ENCODE measurements around the gene TXNDC8. TPM values are rescaled to one million over a fixed set of nuclear protein-coding genes. Genes with fewer than 3 reads are reported as not detected.
"Not testable (repeated sequence)": the region's sequence is repeated elsewhere in the genome, so short reads cannot be mapped to it uniquely, and the experiment has no call there.

The TXNDC8 gene
- total RNA-seq, 1 experiment from 2014 or later, result not detected

DNA sequence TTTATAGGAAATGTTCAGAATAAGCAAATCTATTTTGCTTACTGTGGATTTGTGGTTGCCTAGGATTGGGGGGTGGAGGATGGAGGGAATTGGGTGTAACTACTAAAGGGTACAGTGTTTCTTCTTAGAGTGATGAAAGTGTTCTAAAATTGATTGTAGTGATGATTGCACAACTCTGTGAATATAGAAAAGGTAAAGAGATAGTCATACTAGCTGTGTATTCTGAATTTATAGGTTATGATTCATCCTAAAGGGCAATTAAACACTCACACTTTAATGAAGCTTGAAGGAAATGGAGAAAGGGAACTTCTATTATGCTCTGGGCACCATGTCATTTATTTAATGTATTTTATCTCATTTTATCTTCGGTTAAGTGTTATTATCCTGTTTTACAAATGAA lies 9.9 kb downstream of the TXNDC8 start:
- peak; percentile 29 for DNase-seq (ENCODE audit: low spot score)

DNA sequence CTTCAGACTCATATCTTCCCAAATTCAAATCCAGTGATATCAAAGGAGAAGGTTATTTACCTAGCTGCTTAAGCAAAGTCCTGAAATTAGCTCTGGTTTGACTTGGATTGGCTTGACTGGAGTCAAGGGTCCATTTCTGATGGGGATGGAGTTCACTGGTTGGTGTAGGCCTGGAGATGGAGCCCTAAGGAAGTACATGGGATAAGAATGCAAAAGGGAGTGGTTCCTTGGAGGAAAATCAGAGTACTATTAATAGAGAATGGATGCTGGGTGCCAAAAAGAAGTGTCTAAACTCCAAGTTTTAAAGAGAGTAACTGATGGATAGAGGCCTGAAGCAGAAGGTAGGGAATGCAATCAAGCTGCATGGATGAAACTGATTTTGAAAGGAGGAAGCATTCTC lies 13.8 kb downstream of the TXNDC8 start:
- no peak for DNase-seq (ENCODE audit: low spot score)

DNA sequence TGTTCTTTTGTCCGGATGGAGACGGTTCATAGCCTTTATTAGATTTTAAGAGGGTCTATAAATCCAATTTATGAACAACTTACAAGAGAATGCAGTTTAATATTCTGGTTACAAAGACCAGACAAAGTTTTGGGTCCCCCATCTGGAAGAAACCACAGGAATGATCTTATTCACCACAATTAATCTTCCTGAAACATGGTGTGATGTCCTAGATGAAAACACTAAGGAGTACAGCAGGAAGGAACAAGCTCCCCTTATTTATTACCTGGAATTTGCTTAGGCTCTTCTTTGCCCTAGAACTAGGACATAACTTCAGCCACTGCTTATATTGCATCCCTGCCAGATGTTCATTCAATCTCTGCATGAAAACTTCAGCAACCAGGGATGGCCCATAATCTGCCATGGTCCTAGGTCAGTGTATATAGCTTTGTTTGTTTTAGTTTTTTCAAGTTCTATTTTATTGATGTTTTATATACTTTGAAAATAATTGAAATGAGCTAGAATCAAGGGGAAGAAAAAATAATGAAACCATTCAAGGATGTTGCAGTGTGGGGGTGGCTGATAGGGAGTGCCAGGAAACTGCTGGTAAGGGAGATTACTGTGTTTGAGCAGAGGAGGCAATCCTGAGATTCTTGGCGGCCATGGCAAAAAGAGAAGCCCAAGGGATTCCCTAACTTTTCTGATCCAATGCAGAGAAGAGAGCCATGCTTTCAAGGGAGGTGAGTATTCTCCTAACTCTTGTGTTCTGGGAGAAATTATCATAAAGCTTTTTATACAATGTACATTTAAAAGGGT lies 16.8 kb downstream of the TXNDC8 start:
- no peak for DNase-seq (ENCODE audit: low spot score)

DNA sequence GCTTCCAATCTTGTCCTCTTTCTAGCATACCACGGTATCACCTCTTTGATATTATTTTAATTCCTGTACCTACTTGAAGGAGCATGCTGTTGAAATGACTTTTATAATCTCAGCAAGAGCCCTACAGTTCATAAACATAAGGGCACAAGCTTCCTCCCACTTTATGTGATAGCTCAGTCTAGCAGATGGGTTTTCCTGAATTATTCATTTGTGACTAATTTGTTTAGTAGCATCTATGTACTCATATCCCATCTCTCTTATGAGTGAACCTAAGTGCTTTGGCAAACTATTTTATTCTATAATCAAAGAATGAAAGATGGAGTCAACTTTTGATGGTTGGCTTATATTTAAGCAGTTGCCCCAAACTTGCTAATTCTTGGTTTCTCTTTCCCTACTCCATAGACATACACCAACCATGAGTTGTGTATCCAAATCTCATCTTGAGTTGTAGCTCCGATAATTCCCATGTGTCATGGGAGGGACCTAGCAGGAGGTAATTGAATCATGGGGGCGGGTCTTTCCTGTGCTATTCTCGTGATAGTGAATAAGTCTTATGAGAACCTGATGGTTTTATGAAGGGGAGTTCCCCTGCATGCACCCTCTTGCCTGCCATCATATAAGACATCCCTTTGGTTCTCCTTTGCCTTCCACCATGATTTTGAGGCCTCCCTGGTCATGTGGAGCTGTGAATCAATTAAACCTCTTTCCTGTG lies 17.7 kb downstream of the TXNDC8 start:
- DNase-seq (ENCODE audit: low spot score), result no peak

DNA sequence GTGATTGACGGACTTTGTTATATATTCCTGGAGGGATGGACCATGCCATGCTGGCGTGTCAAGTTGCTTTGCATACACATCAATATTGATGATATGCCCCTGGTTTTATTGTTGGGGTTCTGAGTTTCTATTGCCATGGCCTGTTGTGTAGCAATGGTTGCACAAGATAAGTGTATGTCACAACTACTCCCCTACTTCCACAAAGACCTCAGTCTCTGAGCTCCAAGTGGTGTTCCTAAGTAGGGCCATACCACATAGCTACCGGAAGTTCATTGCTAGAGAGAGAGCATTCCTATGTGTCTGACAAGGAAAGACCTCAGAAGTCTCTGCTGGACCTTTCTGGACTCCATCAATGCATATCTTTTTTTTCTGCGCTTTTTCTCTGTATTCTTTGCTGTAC lies 19.8 kb downstream of the TXNDC8 start:
- no peak for DNase-seq (ENCODE audit: low spot score)

DNA sequence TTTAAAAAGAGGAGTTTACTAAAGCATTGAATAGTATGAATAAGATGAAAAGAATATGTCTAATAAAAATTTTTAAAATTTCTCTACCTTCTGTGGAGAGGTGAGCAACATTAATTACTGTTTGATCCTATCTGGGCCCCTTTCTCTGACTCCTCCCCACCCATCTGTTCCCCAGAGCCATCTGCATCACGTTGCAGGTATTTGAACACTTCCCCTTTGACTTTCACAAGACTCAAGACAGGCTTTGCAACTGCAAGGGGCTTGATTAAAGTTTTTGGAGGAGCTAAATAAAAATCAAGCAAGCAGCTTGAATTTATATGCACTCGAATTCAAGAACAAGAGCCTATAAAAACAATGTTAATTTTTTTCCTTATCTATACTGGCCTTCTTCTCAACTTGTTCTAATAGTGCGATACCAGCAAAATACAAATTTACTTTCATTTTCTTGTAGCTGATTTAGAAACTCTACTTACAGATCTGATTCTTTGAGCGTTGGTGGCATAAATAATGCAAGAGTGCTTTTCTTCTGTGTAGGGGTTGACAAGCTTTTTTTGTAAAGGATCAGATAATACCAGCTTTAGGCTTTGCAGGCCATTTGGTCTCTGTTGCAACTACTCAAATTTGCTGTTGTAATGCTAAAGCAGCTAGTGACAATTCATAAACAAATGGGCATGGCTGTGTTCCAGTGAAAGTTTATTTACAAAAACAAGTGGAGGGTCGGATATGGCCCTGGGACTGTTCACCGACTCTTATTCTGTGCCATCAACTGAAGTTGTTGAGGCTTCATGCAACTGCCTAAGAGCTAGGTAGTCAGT lies 21.2 kb downstream of the TXNDC8 start:
- DNase-seq (ENCODE audit: low spot score), result no peak

DNA sequence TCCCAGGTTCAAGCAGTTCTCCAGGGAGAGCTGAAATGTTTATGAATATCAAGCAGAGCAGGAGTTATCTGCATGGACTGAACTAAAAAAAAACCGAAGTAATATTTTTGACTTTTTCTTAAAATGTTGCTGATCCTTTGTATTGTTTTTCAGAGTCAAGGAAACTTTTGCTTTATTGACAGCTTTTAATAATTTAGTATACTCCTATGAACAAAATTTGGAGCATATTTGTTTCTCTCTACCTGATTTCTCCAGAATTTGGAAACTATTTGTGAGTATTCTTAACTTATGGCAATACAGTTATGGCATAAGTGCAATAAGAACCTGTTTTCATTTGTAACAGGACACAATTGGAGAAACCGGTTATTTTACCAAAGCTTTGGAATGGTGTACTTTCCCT lies 25.7 kb downstream of the TXNDC8 start:
- DNase-seq (ENCODE audit: low spot score), result not testable (repeated sequence)

DNA sequence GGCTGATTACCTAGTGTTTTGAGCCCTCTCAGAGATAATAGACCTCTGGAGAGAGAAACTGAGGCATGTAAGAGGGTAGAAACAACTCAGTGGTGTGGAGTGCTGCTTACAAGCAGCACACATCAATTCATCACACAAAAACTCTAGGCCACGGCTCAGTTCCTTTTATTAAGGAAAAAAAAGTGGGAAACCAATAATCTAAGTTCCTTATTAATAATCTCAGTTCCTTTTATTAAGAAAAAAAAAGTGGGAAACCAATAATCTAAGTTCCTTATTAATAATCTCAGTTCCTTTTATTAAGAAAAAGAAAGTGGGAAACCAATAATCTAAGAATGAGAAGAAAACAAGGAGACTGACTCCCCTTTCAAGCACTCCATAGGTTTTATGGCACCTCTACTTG lies 28.0 kb downstream of the TXNDC8 start:
- DNase-seq (ENCODE audit: low spot score), result no peak

DNA sequence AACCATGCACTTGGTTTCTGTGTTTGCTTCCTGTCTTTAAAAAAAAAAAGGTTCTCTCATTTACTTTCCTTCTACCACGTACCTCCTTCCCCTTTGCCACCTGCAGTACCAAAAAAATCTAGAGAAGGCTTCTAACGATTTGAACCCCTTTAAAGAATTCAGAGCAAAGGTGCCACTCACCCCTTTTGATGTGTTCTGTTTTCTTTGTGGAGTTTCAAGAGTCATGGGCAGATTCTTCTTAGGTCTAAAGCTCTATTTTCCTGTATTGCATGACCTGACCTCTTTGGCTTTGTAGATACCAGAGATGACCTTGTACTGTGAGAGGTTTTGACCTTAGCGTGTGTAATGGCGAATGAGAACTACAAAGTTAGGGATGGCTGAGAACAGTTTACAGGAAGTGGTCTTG lies 29.0 kb downstream of the TXNDC8 start:
- DNase-seq (ENCODE audit: low spot score), result no peak

DNA sequence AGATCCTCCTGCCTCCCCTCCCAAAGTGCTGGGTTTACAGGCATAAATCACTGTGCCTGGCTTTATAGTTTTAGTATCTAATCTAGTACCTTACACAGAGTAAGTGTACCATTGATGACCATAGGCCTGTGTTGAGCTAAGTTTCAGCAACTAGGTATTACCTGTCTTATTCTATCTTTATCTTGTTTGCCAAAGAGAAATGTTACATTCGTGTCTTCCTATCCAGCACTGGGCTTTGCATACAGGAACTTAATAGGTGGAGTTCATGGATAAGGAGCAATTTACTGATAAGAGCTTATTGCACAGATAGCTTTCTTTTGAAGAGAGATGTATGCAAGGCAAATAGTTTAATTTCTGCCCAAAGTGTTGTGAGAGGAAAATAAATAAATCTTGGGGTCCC lies 30.5 kb downstream of the TXNDC8 start:
- DNase-seq (ENCODE audit: low spot score), result no peak

DNA sequence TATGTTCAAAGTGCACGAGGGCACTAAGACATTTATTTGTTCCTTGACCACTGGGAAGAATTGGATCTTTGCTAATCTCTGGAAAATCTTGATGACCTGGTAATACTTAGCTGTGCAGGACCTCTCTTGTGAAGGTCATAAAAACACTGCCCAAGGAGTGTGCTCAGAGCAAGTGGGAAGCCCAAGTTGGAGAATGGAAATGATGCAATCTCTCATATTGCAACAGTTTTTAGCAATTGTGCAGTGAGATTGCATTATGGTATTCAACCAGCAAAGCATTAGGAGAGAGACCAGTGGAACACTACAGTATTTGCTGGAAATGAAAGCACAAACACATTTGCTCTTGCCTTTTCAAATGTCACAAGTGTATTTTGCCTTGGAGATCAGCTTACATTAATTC lies 34.5 kb downstream of the TXNDC8 start:
- no peak for DNase-seq (ENCODE audit: low spot score)

DNA sequence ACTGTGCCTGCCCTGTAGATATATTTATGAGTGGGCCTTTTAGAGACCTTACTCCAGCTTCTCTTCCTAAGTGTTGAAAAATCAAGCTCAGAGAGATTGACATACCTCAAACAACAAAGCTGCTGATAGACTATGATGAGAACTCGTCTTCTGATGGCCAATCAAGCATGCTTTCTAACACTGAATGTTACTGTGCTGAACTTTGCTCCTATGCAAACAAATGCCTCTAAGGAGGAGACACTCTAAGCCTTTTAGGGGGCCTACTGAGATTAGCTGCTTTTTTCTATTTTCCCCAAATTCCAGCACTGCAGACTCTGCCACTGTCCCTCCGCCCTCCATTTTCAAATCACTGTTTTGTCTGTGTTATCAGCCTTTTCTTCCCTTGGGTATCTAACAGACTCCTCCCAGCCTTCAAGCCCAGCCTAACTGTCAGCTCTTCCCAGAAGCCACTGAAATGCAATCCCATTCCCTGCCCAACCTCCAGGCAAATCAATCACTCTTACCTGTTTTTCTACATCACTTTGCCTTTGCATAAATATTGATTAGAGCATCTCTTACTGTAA lies 39.5 kb downstream of the TXNDC8 start:
- DNase-seq (ENCODE audit: low spot score), result no peak

DNA sequence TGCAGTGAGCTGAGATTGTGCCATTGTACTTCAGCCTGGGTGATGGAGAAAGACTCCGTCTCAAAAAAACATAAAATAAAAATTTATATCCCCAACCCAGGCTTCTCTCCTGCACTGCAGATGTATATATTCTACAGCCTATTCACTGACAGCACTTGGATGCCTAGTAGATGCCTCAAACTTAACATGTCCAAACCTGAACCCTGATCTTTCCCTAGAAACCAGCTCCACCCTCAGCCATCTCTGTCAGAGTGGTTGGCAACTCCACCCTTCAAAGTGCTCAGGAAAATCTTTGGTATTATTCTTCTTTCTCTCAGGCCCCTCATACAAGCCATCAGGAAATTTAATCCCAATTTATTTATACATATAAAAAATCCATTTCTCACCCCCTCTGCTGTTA lies 44.4 kb downstream of the TXNDC8 start:
- no peak for DNase-seq (ENCODE audit: low spot score)

DNA sequence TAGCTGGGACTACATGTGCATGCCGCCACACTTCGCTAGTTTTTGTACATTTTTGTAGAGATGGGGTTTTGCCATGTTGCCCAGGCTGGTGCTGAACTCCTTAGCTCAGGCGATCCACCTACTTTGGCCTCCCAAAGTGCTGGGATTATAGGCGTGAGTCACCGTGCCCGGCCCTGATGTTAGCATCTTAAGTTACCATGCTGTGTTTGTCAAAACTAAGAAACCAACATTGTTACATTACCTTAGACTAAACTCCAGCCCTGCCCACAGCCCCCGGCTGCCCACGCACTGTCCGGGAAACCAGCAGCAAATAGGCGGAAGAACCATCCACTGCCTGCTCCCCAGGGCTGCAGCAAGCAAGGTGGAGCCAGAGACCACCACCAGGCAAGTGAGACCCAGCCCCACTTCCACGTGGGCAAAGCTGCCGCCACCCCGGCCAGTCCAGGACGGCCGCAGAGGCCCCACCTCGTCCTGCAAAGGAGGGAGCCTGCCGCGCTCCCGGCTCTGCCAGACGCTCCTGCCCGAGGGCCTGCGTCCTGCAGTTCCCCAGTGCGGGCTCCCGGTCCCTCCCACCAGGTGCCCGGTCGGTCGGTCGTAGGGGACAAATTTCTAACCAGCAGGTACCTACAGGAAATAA lies 45.6 kb downstream of the TXNDC8 start:
- DNase-seq (ENCODE audit: low spot score), result no peak

DNA sequence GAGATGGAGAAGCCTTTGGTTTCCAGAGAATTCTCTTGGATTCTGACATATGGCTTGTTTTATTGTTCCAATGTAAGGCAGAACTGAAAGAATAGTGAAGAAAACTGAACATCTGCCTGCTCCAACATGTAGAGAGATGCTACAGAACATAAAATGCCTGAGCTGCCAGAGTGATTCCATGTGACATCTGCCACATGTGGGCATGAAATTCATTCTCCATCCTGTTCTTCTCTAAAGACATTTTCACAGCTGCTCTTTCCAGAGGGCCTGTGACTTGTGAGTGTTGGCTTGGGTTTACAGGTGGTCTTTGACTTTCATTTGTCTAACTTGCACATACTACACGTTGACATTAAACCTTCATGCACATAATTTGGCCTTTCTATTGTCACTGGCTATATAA lies 47.7 kb downstream of the TXNDC8 start:
- DNase-seq (ENCODE audit: low spot score), result no peak

DNA sequence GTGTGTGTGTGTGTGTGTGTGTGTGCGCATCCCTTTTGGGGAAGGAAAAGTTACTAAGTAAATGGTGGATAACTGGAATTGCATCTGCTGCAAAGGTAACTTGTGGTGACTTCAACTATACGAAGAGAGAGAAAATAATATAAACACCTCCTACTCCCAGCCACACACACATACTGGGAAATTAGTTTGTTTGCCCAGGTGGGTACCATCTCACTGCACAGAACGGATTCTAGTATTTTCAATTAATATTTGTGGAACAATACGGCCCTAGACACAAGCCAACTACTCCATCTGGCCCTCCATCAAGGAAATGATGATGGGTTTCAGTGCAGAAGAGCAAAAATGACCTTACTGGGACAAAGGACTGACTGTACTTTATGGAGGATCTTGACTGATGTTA lies 49.2 kb downstream of the TXNDC8 start:
- no peak for DNase-seq (ENCODE audit: low spot score)

DNA sequence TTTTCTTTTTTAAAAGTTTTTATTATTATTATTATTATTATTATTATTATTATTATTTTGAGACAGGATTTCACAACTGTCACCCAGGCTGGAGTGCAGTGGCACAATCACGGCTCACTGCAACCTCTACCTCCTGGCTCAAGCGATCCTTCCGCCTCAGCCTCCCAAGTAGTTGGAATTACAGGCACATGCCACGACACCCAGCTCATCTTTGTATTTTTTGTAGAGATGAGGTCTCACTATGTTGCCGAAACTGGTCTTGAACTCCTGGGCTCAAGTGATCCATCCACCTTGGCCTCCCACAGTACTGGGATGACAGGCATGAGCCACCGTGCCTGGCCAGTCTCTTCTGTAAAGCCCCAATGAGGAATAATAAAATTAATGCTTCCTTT lies 50.4 kb downstream of the TXNDC8 start:
- no peak for DNase-seq (ENCODE audit: low spot score)

DNA sequence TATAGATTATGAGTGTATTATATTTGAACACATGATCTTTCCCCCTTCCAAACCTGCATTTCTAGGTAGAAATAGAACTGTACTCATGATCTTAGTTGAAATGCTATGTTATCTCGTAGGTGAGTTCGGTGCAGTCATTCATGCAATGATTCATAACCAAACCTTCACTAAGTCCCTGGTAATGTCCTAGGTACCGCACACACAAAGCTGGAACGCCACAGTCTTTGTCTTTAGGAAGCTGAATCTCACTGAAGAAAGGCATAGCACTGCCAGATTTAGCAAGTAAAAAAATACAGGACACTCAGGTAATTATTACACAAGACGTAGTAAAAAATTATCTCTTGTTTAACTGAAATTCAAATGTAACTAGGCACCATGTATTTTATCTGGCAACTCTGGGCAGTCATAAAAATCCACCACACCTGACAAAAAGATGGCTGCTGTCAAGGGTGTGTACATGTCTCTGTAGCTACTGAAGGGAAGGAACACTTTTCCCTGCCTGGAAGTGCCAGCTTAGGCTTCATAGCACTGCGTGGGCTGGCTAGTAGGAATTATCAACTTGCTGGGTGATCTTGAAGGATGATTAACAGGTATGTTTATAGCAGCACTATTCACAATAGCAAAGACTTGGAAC lies 53.3 kb downstream of the TXNDC8 start:
- DNase-seq (ENCODE audit: low spot score), result no peak

DNA sequence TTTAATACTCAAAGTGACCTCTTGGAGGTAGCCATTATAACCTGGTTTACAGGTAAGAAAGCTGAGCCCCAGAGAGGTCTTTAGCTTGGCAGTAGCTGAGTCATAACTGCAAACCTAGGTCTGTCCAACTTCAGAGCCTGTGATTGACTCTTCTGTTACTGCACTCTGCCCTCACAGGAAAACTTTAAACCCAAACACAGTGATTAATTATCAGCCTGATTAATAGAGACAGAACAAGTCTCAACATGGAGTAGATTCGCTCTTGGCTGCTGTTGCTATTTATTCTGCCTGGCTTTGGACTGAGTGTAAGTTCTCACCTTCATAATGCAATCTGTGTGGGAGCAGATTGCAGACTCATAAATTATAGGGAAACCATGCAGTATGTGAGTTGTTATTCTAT lies 53.9 kb downstream of the TXNDC8 start:
- DNase-seq (ENCODE audit: low spot score), result peak; percentile 80

DNA sequence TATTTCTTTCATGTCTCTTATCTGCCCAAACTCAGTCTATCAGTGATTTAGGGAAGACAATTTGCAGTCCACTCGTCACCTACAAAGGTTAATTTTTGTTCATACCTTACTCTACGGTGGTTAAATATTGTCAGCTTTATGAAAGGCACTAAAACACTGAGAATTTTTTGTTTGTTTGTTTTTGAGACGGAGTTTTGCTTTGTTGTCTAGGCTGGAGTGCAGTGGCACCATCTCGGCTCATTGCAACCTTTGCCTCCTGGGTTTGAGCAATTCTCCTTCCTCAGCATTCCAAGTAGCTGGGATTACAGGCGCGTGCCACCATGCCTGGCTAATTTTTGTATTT lies 55.0 kb downstream of the TXNDC8 start:
- DNase-seq (ENCODE audit: low spot score), result no peak

DNA sequence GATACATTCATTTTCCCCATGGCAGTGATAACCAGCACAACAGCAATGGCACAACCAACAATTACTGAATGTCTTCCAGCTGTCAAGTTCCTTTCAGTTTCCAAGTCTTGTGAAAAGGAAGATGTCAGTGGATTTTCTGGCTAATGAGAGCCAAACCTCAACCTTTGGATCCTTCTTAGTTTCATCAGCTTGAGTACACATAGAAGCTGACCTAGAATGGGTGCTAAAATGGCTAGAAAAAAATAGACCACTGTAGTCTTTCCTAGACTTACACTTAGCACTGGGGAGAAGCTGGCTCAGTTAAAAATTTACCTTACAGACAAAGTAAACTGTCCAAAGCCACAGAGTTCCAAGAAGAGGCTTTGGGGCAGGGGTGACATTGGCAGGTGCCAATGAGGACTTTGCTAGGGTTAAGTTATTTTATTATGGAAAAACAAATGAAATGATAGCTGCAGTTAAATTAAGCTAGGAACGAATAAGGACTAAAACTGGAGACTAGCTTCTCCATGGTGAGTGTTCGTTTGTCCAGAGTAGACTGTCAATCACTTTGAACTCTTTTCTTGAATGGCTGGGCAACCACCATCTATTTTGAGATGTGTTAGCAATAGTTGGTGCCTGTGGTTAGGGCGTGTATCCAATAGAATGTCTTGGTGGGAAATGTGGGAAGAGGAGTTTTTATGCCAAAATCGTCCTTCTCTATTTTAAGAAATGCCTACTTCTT lies 55.5 kb downstream of the TXNDC8 start:
- no peak for DNase-seq (ENCODE audit: low spot score)

Data from HT-29 (cell line).